HepG2 (cell line): ENCODE data around the gene SPNS3. TPM values are rescaled to one million over a fixed set of nuclear protein-coding genes. Genes with fewer than 3 reads are reported as not detected.
A peak's percentile ranks its signal among the peaks of the same experiment; 100 is the strongest.

Experiments used
- ARID4A ChIP-seq: sonication (generic); formaldehyde crosslinking; IDR thresholded peaks from 2 replicates; pipeline ENCODE4 v1.5.0; 2020; ENCODE audit warnings: mild to moderate bottlenecking, missing genetic modification reagents, borderline replicate concordance
- ATF4 ChIP-seq, 2 experiments: fragments of 450-650 bp in 1 of 2; sonication (generic) in 1 of 2; formaldehyde crosslinking; IDR thresholded peaks; 2 replicates each; pipeline versions ENCODE4 v1.5.0 to v1.8.0; 2020 to 2022; ENCODE audit warnings: mild to moderate bottlenecking in 1 of 2, missing genetic modification reagents in 1 of 2
- ELF1 ChIP-seq: sonication (generic); formaldehyde crosslinking; IDR thresholded peaks from 2 replicates; pipeline ENCODE4 v1.4.0; 2020; ENCODE audit warnings: missing genetic modification reagents
- ETS1 ChIP-seq: sonication (generic); formaldehyde crosslinking; IDR thresholded peaks from 2 replicates; pipeline ENCODE4 v1.4.0; 2020; ENCODE audit warnings: missing genetic modification reagents
- HOXA5 ChIP-seq: sonication (generic); formaldehyde crosslinking; IDR thresholded peaks from 2 replicates; pipeline ENCODE4 v1.4.0; 2020; ENCODE audit warnings: missing genetic modification reagents
- NFE2 ChIP-seq: sonication (generic); formaldehyde crosslinking; IDR thresholded peaks from 2 replicates; pipeline ENCODE4 v1.4.0; 2020; ENCODE audit warnings: missing genetic modification reagents
- PHF21A ChIP-seq: sonication (generic); formaldehyde crosslinking; IDR thresholded peaks from 2 replicates; pipeline ENCODE4 v1.5.0; 2020; ENCODE audit warnings: mild to moderate bottlenecking, missing genetic modification reagents
- SMC3 ChIP-seq: IDR thresholded peaks from 2 replicates; pipeline ENCODE4 v1.6.1; 2011; ENCODE audit warnings: low read length, improper control_type of control experiment
- SNAI1 ChIP-seq: sonication (generic); formaldehyde crosslinking; IDR thresholded peaks from 2 replicates; pipeline ENCODE4 v1.5.0; 2020; ENCODE audit warnings: mild to moderate bottlenecking, missing genetic modification reagents, borderline replicate concordance
- SUZ12 ChIP-seq: fragments of 150-350 bp; IDR thresholded peaks from 2 replicates; pipeline ENCODE4 v1.6.1; 2014; ENCODE audit warnings: low read depth, low read length
- THAP11 ChIP-seq: IDR thresholded peaks from 2 replicates; pipeline ENCODE4 v1.6.1; 2016; ENCODE audit warnings: missing biosample characterization, missing genetic modification reagents
- TRIM22 ChIP-seq: fragments of 450-650 bp; IDR thresholded peaks from 2 replicates; pipeline ENCODE4 v1.6.1; 2017
- ZBTB42 ChIP-seq: sonication (generic); formaldehyde crosslinking; IDR thresholded peaks from 2 replicates; pipeline ENCODE4 v1.5.0; 2020; ENCODE audit warnings: mild to moderate bottlenecking, missing genetic modification reagents
- ZBTB44 ChIP-seq: sonication (generic); formaldehyde crosslinking; IDR thresholded peaks from 2 replicates; pipeline ENCODE4 v1.4.0; 2020; ENCODE audit warnings: missing genetic modification reagents
- ZFP82 ChIP-seq: sonication (generic); formaldehyde crosslinking; IDR thresholded peaks from 2 replicates; pipeline ENCODE4 v1.5.1; 2020; ENCODE audit warnings: mild to moderate bottlenecking, missing genetic modification reagents, borderline replicate concordance
- ZNF263 ChIP-seq: sonication (generic); formaldehyde crosslinking; IDR thresholded peaks from 2 replicates; pipeline ENCODE4 v1.4.0; 2020; ENCODE audit warnings: missing genetic modification reagents
- ZNF329 ChIP-seq: sonication (generic); formaldehyde crosslinking; IDR thresholded peaks from 2 replicates; pipeline ENCODE4 v1.9.0; 2021; ENCODE audit warnings: low read depth, mild to moderate bottlenecking, missing genetic modification reagents
- ZNF564 ChIP-seq: sonication (generic); formaldehyde crosslinking; IDR thresholded peaks from 2 replicates; pipeline ENCODE4 v1.8.1; 2023; ENCODE audit warnings: mild to moderate bottlenecking, missing genetic modification reagents
- ZNF878 ChIP-seq: sonication (generic); formaldehyde crosslinking; IDR thresholded peaks from 2 replicates; pipeline ENCODE4 v1.8.1; 2023; ENCODE audit warnings: mild to moderate bottlenecking, missing genetic modification reagents, moderate library complexity
- ZSCAN25 ChIP-seq: sonication (generic); formaldehyde crosslinking; IDR thresholded peaks from 2 replicates; pipeline ENCODE4 v1.8.0; 2022; ENCODE audit warnings: mild to moderate bottlenecking, missing genetic modification reagents
- polyA plus RNA-seq, 8 experiments: library from polyadenylated mRNA; depleted of rRNA in 3 of 8; stranded (reverse) in 7 of 8; unstranded in 1 of 8; fragments of >200 nt; fragmentation: Illumina TruSeq in 4 of 8; extraction: Trizol in 4 of 8; gene quantifications; 2 replicates each; pipeline versions ENCODE4 v1.2.1 to v1.2.3, GENCODE V29; 2011 to 2016; ENCODE audit warnings: low read depth in 4 of 8, missing spikeins in 1 of 8, mixed read lengths in 1 of 8; ENCODE audit not compliant: insufficient read depth in 1 of 8
- total RNA-seq, 5 experiments: library from RNA; depleted of rRNA; stranded (reverse); fragments of >200 nt; fragmentation: Illumina TruSeq; extraction: Trizol; gene quantifications; 2 replicates each; pipeline ENCODE4 v1.2.3, GENCODE V29; 2016; ENCODE audit warnings: low read depth in 1 of 5

The SPNS3 gene
- total and polyA plus RNA-seq, 2 of the 13 experiments (the other 11 are each of a cell fraction or from before 2014, with no cell fraction given): not detected

- TF ChIP-seq ZFP82 (CRISPR knock-in tag): no peak
- TF ChIP-seq ZBTB42 (CRISPR knock-in tag): no peak
- no peak for TF ChIP-seq SMC3
- no peak for TF ChIP-seq ETS1 (CRISPR knock-in tag)
- TF ChIP-seq TRIM22: no peak
- TF ChIP-seq ATF4 (CRISPR knock-in tag; IDR thresholded peaks at IDR 0.05): no peak
- TF ChIP-seq ZNF329 (CRISPR knock-in tag): no peak
- no peak for TF ChIP-seq ZNF878 (CRISPR knock-in tag)
- no peak for TF ChIP-seq NFE2
- no peak for TF ChIP-seq ZNF564 (CRISPR knock-in tag)
- TF ChIP-seq ZBTB44: no peak
- peak; percentile 37; the same call in 1 of the 2 replicates for TF ChIP-seq ZNF263 (CRISPR knock-in tag)
- no peak for TF ChIP-seq ZSCAN25
- TF ChIP-seq PHF21A (CRISPR knock-in tag): peak; percentile 57; the same call in 1 of the 2 replicates
- peak; percentile 50; the same call in 1 of the 2 replicates for TF ChIP-seq ELF1 (CRISPR knock-in tag)
- no peak for TF ChIP-seq SNAI1 (CRISPR knock-in tag)
- TF ChIP-seq SUZ12: no peak
- TF ChIP-seq ARID4A (CRISPR knock-in tag): peak; percentile 58; the same call in 1 of the 2 replicates
- TF ChIP-seq THAP11 (CRISPR knock-in tag): 0 out of 2 replicates have a peak, but pooled peaks have one; percentile 25
- no peak for TF ChIP-seq HOXA5 (CRISPR knock-in tag)
Measured at GRCh38 chr17:4480929-4481898, 47.5 kb downstream of the SPNS3 start (continued).
